K562 (cell line): Measurements from ENCODE around the gene KLHL12. TPM values are rescaled to one million over a fixed set of nuclear protein-coding genes. Genes with fewer than 3 reads are reported as not detected.

Source experiments
- ARID1B ChIP-seq: fragments of 450-650 bp; IDR thresholded peaks from 2 replicates; pipeline ENCODE4 v1.6.1; 2016; ENCODE audit warnings: antibody characterized with exemption, mild to moderate bottlenecking, inconsistent platforms
- ARID3A ChIP-seq: IDR thresholded peaks from 2 replicates; pipeline ENCODE4 v1.6.1; 2012; ENCODE audit warnings: low read depth, low read length, improper control_type of control experiment, borderline replicate concordance
- ARID4B ChIP-seq: sonication (generic); formaldehyde crosslinking; IDR thresholded peaks from 2 replicates; pipeline ENCODE4 v1.8.0; 2022; ENCODE audit warnings: mild to moderate bottlenecking, missing genetic modification reagents
- CCNT2 ChIP-seq: IDR thresholded peaks from 2 replicates; pipeline ENCODE4 v1.6.1; 2011; ENCODE audit warnings: borderline replicate concordance, low read depth, mild to moderate bottlenecking, moderate library complexity, mixed read lengths, low read length; ENCODE audit not compliant: insufficient read length; ENCODE audit errors: extremely low read depth
- FIP1L1 ChIP-seq: fragments of 200-400 bp; formaldehyde crosslinking; IDR thresholded peaks from 2 replicates; pipeline ENCODE4 v1.6.1; 2018; ENCODE audit warnings: mild to moderate bottlenecking, low read depth, low read length; ENCODE audit not compliant: poor library complexity, severe bottlenecking
- FOXK2 ChIP-seq, 2 experiments: fragments of 450-650 bp; IDR thresholded peaks in 1 of 2; conservative IDR thresholded peaks in 1 of 2; 2 replicates each; pipeline ENCODE4 v1.6.1; 2016; ENCODE audit warnings: low read depth in 2 of 2, mild to moderate bottlenecking in 1 of 2
- THAP12 ChIP-seq: fragments of 250-450 bp; sonication (Bioruptor Pico); IDR thresholded peaks from 2 replicates; pipeline ENCODE4 v1.9.0; 2021; ENCODE audit warnings: mild to moderate bottlenecking, inconsistent platforms
- TOE1 ChIP-seq, 2 experiments: fragments of 450-650 bp in 1 of 2; sonication (generic) in 1 of 2; formaldehyde crosslinking in 1 of 2; IDR thresholded peaks; 2 replicates each; pipeline versions ENCODE4 v1.7.1 to v1.8.0; 2016 to 2022; ENCODE audit warnings: borderline replicate concordance in 2 of 2, mild to moderate bottlenecking in 2 of 2, antibody characterized with exemption in 1 of 2, inconsistent platforms in 1 of 2, low read depth in 1 of 2, missing genetic modification reagents in 1 of 2, moderate library complexity in 1 of 2
- ZNF57 ChIP-seq: fragments of 450-650 bp; formaldehyde crosslinking; IDR thresholded peaks from 2 replicates; pipeline ENCODE4 v1.4.0; 2020; ENCODE audit warnings: mild to moderate bottlenecking, moderate library complexity
- ZNF609 ChIP-seq: sonication (generic); formaldehyde crosslinking; IDR thresholded peaks from 2 replicates; pipeline ENCODE4 v1.8.1; 2023; ENCODE audit warnings: missing genetic modification reagents, mild to moderate bottlenecking, borderline replicate concordance
- polyA plus RNA-seq, 8 experiments: library from polyadenylated mRNA; depleted of rRNA in 4 of 8; stranded (reverse) in 5 of 8; unstranded in 3 of 8; fragments of >200 nt; fragmentation: Nextera tagmentation in 2 of 8; fragmentation: Illumina TruSeq in 1 of 8; extraction: Ambion mirVana in 2 of 8; extraction: Trizol in 1 of 8; gene quantifications; 2 replicates each; pipeline versions ENCODE4 v1.2.1 to v1.2.3, GENCODE V29; 2011 to 2014; ENCODE audit warnings: inconsistent platforms in 1 of 8, missing spikeins in 1 of 8
- total RNA-seq, 7 experiments: library from RNA; depleted of rRNA in 6 of 7; stranded (reverse); fragments of >200 nt in 6 of 7; fragmentation: Illumina TruSeq in 2 of 7; extraction: Trizol in 2 of 7; gene quantifications; 2 replicates each; pipeline versions ENCODE4 v1.2.1 to v1.2.3, GENCODE V29; 2011 to 2021; ENCODE audit warnings: low replicate concordance in 1 of 7

The KLHL12 gene
- total and polyA plus RNA-seq, 9 of the 15 experiments (the other 6 are each of a cell fraction or from before 2014, with no cell fraction given) = 23.1 to 85.1 (median 35.0) TPM

GRCh38 chr1:202926581-202927491 is at the start of gene KLHL12 (continued):
- no peak for TF ChIP-seq ARID3A
- TF ChIP-seq FIP1L1 = peak; percentile 79
- peak; percentile 51 for TF ChIP-seq ARID1B
- TF ChIP-seq CCNT2 = peak; percentile 90
- TF ChIP-seq ARID4B (CRISPR knock-in tag) = peak; percentile 99
- peak; percentile 87; the same call in 1 of the 2 replicates for TF ChIP-seq ZNF609 (CRISPR knock-in tag)
- TF ChIP-seq ZNF57 = no peak
- peak; percentile 100 for TF ChIP-seq TOE1 (IDR thresholded peaks at IDR 0.05; ENCODE audit: borderline replicate concordance)
- TF ChIP-seq TOE1 (CRISPR knock-in tag; IDR thresholded peaks at IDR 0.05; ENCODE audit: borderline replicate concordance, low read depth) = 0 out of 2 replicates have a peak, but pooled peaks have one; percentile 33
- TF ChIP-seq FOXK2 (conservative IDR thresholded peaks at IDR 0.05 in 1 of 2, IDR thresholded peaks at IDR 0.05 in 1 of 2; ENCODE audit: low read depth in 2 of 2) = peak; percentile 87 to 96
- peak; percentile 91 for TF ChIP-seq THAP12 (CRISPR knock-in tag)
